Measurements from ENCODE around the gene FARP2. TPM values are rescaled to one million over a fixed set of nuclear protein-coding genes. Genes with fewer than 3 reads are reported as not detected.
A peak's percentile ranks its signal among the peaks of the same experiment; 100 is the strongest.

The FARP2 gene
- total and polyA plus RNA-seq, 2 of the 13 experiments (the other 11 are each of a cell fraction or from before 2014, with no cell fraction given): 28.0 to 45.4 TPM

GRCh38 chr2:241315093-241315878 lies 40.8 kb upstream of the FARP2 start, which contains the start of gene HDLBP (continued):
- TF ChIP-seq ZNF230 (CRISPR knock-in tag; IDR thresholded peaks at IDR 0.05) (peak; percentile 99), ZNF274 (CRISPR knock-in tag; IDR thresholded peaks at IDR 0.05) (peak; percentile 65), EEA1 (CRISPR knock-in tag; IDR thresholded peaks at IDR 0.05; ENCODE audit: borderline replicate concordance) (peak; percentile 32; the same call in 1 of the 2 replicates), KLF6 (CRISPR knock-in tag; IDR thresholded peaks at IDR 0.05) (0 out of 2 replicates have a peak, but pooled peaks have one; percentile 40), MXD4 (CRISPR knock-in tag; IDR thresholded peaks at IDR 0.05) (peak; percentile 35; the same call in 1 of the 2 replicates), ZNF646 (CRISPR knock-in tag; IDR thresholded peaks at IDR 0.05) (no peak), ZNF335 (CRISPR knock-in tag; IDR thresholded peaks at IDR 0.05) (no peak), ZFP36L1 (CRISPR knock-in tag; IDR thresholded peaks at IDR 0.05) (peak; percentile 72), FOSL2 (CRISPR knock-in tag; IDR thresholded peaks at IDR 0.05) (peak; percentile 59), ZFAT (CRISPR knock-in tag; conservative IDR thresholded peaks at IDR 0.05) (no peak), SMARCC2 (IDR thresholded peaks at IDR 0.05) (no peak), HOXA3 (CRISPR knock-in tag; IDR thresholded peaks at IDR 0.05) (peak; percentile 96), ZFP36 (IDR thresholded peaks at IDR 0.05; ENCODE audit: borderline replicate concordance, low read depth, low read length, partially characterized antibody) (no peak), NPAS2 (CRISPR knock-in tag; IDR thresholded peaks at IDR 0.05; ENCODE audit: borderline replicate concordance) (no peak), ZNF773 (CRISPR knock-in tag; IDR thresholded peaks at IDR 0.05; ENCODE audit: borderline replicate concordance) (peak; percentile 38; the same call in 1 of the 2 replicates), XRCC5 (optimal IDR thresholded peaks at IDR 0.05; ENCODE audit: low read length) (peak; percentile 96), CCAR2 (optimal IDR thresholded peaks at IDR 0.05; ENCODE audit: low read depth, low read length) (peak; percentile 66), ZNF12 (CRISPR knock-in tag; IDR thresholded peaks at IDR 0.05) (peak; percentile 73; the same call in 1 of the 2 replicates), IKZF1 (IDR thresholded peaks at IDR 0.05) (no peak), SUZ12 (IDR thresholded peaks at IDR 0.05; ENCODE audit: low read depth, low read length) (no peak), SOX13 (IDR thresholded peaks at IDR 0.05) (0 out of 2 replicates have a peak, but pooled peaks have one; percentile 24), SOX13 (CRISPR knock-in tag; conservative IDR thresholded peaks at IDR 0.05 in 1 of 2, IDR thresholded peaks at IDR 0.05 in 1 of 2) (0 out of 4 replicates have a peak, but pooled peaks of 1 of the 2 experiments have one; percentile 23), ZNF816 (CRISPR knock-in tag; IDR thresholded peaks at IDR 0.05; ENCODE audit: borderline replicate concordance) (peak; percentile 98), SP5 (CRISPR knock-in tag; IDR thresholded peaks at IDR 0.05; ENCODE audit: borderline replicate concordance, low read depth) (peak; percentile 60)
- TF ChIP-seq, protein P1, sequence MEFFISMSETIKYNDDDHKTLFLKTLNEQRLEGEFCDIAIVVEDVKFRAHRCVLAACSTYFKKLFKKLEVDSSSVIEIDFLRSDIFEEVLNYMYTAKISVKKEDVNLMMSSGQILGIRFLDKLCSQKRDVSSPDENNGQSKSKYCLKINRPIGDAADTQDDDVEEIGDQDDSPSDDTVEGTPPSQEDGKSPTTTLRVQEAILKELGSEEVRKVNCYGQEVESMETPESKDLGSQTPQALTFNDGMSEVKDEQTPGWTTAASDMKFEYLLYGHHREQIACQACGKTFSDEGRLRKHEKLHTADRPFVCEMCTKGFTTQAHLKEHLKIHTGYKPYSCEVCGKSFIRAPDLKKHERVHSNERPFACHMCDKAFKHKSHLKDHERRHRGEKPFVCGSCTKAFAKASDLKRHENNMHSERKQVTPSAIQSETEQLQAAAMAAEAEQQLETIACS (CRISPR knock-in tag; IDR thresholded peaks at IDR 0.05): no peak; the same call in 1 of the 2 replicates

Measured in HepG2 (cell line).